ENCODE data around the gene TRIM7. TPM values are rescaled to one million over a fixed set of nuclear protein-coding genes. Genes with fewer than 3 reads are reported as not detected.
"Not testable (repeated sequence)": the region's sequence is repeated elsewhere in the genome, so short reads cannot be mapped to it uniquely, and the experiment has no call there.

The TRIM7 gene
- total and polyA plus RNA-seq, 8 donors: 1.9 to 11.1 (median 3.1) TPM

GRCh38 chr5:181212934-181213333 is 7.9 kb upstream of the TRIM7 start:
- H3K4me1 ChIP-seq: peaks cover 0 to 13% (median 4%) of the 10 kb centered on the region in 3 donors
- ATAC-seq: peak; percentile 17 to 47 (median 40)
- no peak for FAIRE-seq
- TF ChIP-seq CTCF (IDR thresholded peaks at IDR 0.05): no peak
- no peak overlapping the region for H3K4me3 ChIP-seq
- H3K27ac ChIP-seq: peak overlapping the region in 2 of 4 donors; percentile 24 to 36
- WGBS, 2 donors: 32 to 35% methylated on average over 2 of the region's 2 CpGs
- no peaks in the 10 kb centered on the region for H3K9me3 ChIP-seq
- no peaks in the 10 kb centered on the region for H3K36me3 ChIP-seq
- DNase-seq: no peak
- H3K27me3 ChIP-seq: no peaks in the 10 kb centered on the region
- intact Hi-C loops (cut with DNase I): no loop called here

- no peaks in the 10 kb centered on the region for H3K9me3 ChIP-seq
- H3K4me3 ChIP-seq: no peak overlapping the region
- FAIRE-seq: no peak
- ATAC-seq: no peak
- no peak for DNase-seq
- WGBS, 2 donors: 89 to 93% methylated on average over 6 of the region's 6 CpGs
- intact Hi-C loops (cut with DNase I): no loop called here
- H3K4me1 ChIP-seq: peaks cover 0 to 8% (median 0%) of the 10 kb centered on the region in 3 donors
- no peak for TF ChIP-seq CTCF (IDR thresholded peaks at IDR 0.05)
- no peaks in the 10 kb centered on the region for H3K36me3 ChIP-seq
- H3K27ac ChIP-seq: no peak overlapping the region
- no peaks in the 10 kb centered on the region for H3K27me3 ChIP-seq
These were observed 7.1 kb upstream of the TRIM7 start for GRCh38 chr5:181212080-181212479.

- 63 to 64% methylated on average over 7 of the region's 7 CpGs for WGBS, 2 donors
- Histone ChIP-seq H3K9me3 (no peaks in the 10 kb centered on the region), H3K27me3 (no peaks in the 10 kb centered on the region), H3K4me3 (no peak overlapping the region), H3K27ac (no peak overlapping the region), H3K36me3 (no peaks in the 10 kb centered on the region), H3K4me1 (peaks cover 0 to 3% (median 0%) of the 10 kb centered on the region in 3 donors)
- no peak for TF ChIP-seq CTCF (IDR thresholded peaks at IDR 0.05)
- no peak for FAIRE-seq
- no peak for DNase-seq
- intact Hi-C loops (cut with DNase I): no loop called here
- no peak for ATAC-seq
These were observed 6.2 kb upstream of the TRIM7 start for GRCh38 chr5:181211208-181211607.

- intact Hi-C loops (cut with DNase I); H3K27ac ChIP-seq; H3K27me3 ChIP-seq; ATAC-seq; H3K4me1 ChIP-seq; FAIRE-seq; H3K4me3 ChIP-seq; H3K9me3 ChIP-seq; H3K36me3 ChIP-seq; DNase-seq: not testable (repeated sequence)
- 79 to 84% methylated on average over 17 of the region's 17 CpGs for WGBS, 2 donors
These were observed 5.7 kb upstream of the TRIM7 start for GRCh38 chr5:181210698-181211097.

GRCh38 chr5:181210148-181210547 is 5.2 kb upstream of the TRIM7 start:
- intact Hi-C loops (cut with DNase I); FAIRE-seq; H3K36me3 ChIP-seq; H3K27ac ChIP-seq; ATAC-seq; DNase-seq; H3K27me3 ChIP-seq; H3K9me3 ChIP-seq; H3K4me3 ChIP-seq; H3K4me1 ChIP-seq: not testable (repeated sequence)
- 78 to 80% methylated on average over 11 of the region's 11 CpGs for WGBS, 2 donors

GRCh38 chr5:181209006-181209405 is 4.0 kb upstream of the TRIM7 start:
- H3K36me3 ChIP-seq; H3K27ac ChIP-seq; H3K9me3 ChIP-seq; FAIRE-seq; intact Hi-C loops (cut with DNase I); ATAC-seq; DNase-seq; H3K4me3 ChIP-seq; H3K27me3 ChIP-seq; H3K4me1 ChIP-seq: not testable (repeated sequence)
- 79 to 86% methylated on average over 24 of the region's 24 CpGs for WGBS, 2 donors

GRCh38 chr5:181207960-181208253 is 2.9 kb upstream of the TRIM7 start:
- FAIRE-seq (no peak), ATAC-seq (no peak), DNase-seq (no peak)
- 35 to 36% methylated on average over 3 of the region's 3 CpGs for WGBS, 2 donors
- no peak overlapping the region for H3K4me3 ChIP-seq
- intact Hi-C loops (cut with DNase I): no loop called here
- H3K27me3 ChIP-seq: no peaks in the 10 kb centered on the region
- no peaks in the 10 kb centered on the region for H3K9me3 ChIP-seq
- H3K36me3 ChIP-seq: no peaks in the 10 kb centered on the region
- H3K27ac ChIP-seq: peak overlapping the region in 2 of 4 donors; percentile 57 to 64
- peaks cover 0 to 8% (median 0%) of the 10 kb centered on the region in 3 donors for H3K4me1 ChIP-seq
- TF ChIP-seq CTCF (IDR thresholded peaks at IDR 0.05): no peak
